Measurements from ENCODE around the gene SLC26A6. TPM values are rescaled to one million over a fixed set of nuclear protein-coding genes. Genes with fewer than 3 reads are reported as not detected.

SLC26A6 gene
- total RNA-seq, 1 experiment from 2014 or later, result 55.1 TPM

GRCh38 chr3:48656061-48656840, 21.0 kb upstream of the SLC26A6 start:
- peaks cover 0 to 6% of the 10 kb centered on the region in 2 experiments; a peak in 1 of 4 replicates for H3K9me3 ChIP-seq (ENCODE audit: control insufficient read depth in 1 of 2, insufficient read depth in 1 of 2, low read depth in 1 of 2, low read length in 2 of 2)
- intact Hi-C loops (cut with micrococcal nuclease), result loop anchor here (1.0 kb wide), 1 partner anchor 21 kb away; the partner anchor contains the start of gene SLC26A6
- H3K27me3 ChIP-seq (ENCODE audit: insufficient read depth, low read length), result no peaks in the 10 kb centered on the region
- H2AFZ ChIP-seq (ENCODE audit: low read depth, low read length, poor library complexity, severe bottlenecking), result no peak overlapping the region
- RAD21 ChIA-PET (ENCODE audit: low non-redundant PET in 1 of 2, low total read pairs in 2 of 2, uncharacterized antibody in 2 of 2, unreplicated experiment in 2 of 2), result no interaction called here
- CTCF ChIA-PET, result no interaction called here
- no peaks in the 10 kb centered on the region for H3K79me2 ChIP-seq (ENCODE audit: insufficient read depth, low read length)
- peak; percentile 21 for DNase-seq (ENCODE audit: low read depth, low spot score)
- H3K9me2 ChIP-seq (ENCODE audit: insufficient read depth), result no peaks in the 10 kb centered on the region
- ATAC-seq, result peak; percentile 85
- peak overlapping the region; percentile 58; the same call in 1 of the 2 replicates for H3K27ac ChIP-seq (ENCODE audit: low read depth, low read length)
- H4K20me1 ChIP-seq (ENCODE audit: insufficient read depth), result no peaks in the 10 kb centered on the region
- peak overlapping the region; percentile 17 to 37; a peak in 2 of 4 replicates for H3K4me3 ChIP-seq (replicated peaks in 1 of 2; ENCODE audit: low read depth in 1 of 2, low read length in 2 of 2)
- TF ChIP-seq POLR2AphosphoS5 (IDR thresholded peaks at IDR 0.05; ENCODE audit: low read depth, low read length), result no peak
- TF ChIP-seq SRF (IDR thresholded peaks at IDR 0.05; ENCODE audit: low read depth), result no peak
- no peak for TF ChIP-seq SIN3A (IDR thresholded peaks at IDR 0.05; ENCODE audit: low read depth)
- peak in 2 of 3 experiments; percentile 40 to 50; a peak in 4 of 6 replicates for TF ChIP-seq CTCF (IDR thresholded peaks at IDR 0.05 in 2 of 3, conservative IDR thresholded peaks at IDR 0.05 in 1 of 3; ENCODE audit: borderline replicate concordance in 1 of 3, insufficient read depth in 1 of 3, low read depth in 2 of 3, low read length in 2 of 3)
- BruUV-seq (replicated peaks), result no TSS peak
- peak overlapping the region; percentile 66 for H3K4me2 ChIP-seq (ENCODE audit: low read length)
- peak overlapping the region; percentile 24; the same call in 1 of the 2 replicates for H3K9ac ChIP-seq (ENCODE audit: low read length)
- H3K36me3 ChIP-seq (ENCODE audit: control insufficient read depth in 1 of 2, insufficient read depth in 2 of 2, low read length in 2 of 2), result no peaks in the 10 kb centered on the region
- H3K4me1 ChIP-seq (ENCODE audit: control insufficient read depth in 1 of 2, insufficient read depth in 2 of 2, low read length in 2 of 2), result peaks cover 0 to 8% of the 10 kb centered on the region in 2 experiments; a peak in 3 of 4 replicates
- POLR2A ChIA-PET, result no interaction called here

- H3K4me2 ChIP-seq (ENCODE audit: low read length), result peak overlapping the region; percentile 66; the same call in 1 of the 2 replicates
- no peak for TF ChIP-seq MAX (IDR thresholded peaks at IDR 0.05)
- no peak for TF ChIP-seq EZH2phosphoT487 (IDR thresholded peaks at IDR 0.05; ENCODE audit: borderline replicate concordance)
- no peak for TF ChIP-seq JUND (IDR thresholded peaks at IDR 0.05)
- TF ChIP-seq POLR2AphosphoS5 (IDR thresholded peaks at IDR 0.05; ENCODE audit: low read depth, low read length), result no peak
- no peak for TF ChIP-seq CBX3 (IDR thresholded peaks at IDR 0.05; ENCODE audit: low read depth)
- TF ChIP-seq ELF1 (IDR thresholded peaks at IDR 0.05; ENCODE audit: borderline replicate concordance, low read depth), result no peak
- POLR2A ChIA-PET, result no interaction called here
Observed at GRCh38 chr3:48655606-48656005, 20.3 kb upstream of the SLC26A6 start.

More at GRCh38 chr3:48655606-48656005, 20.3 kb upstream of the SLC26A6 start:
- BruUV-seq (replicated peaks), result no TSS peak
- Histone ChIP-seq H3K79me2 (ENCODE audit: insufficient read depth, low read length) (no peaks in the 10 kb centered on the region), H3K4me1 (ENCODE audit: control insufficient read depth in 1 of 2, insufficient read depth in 2 of 2, low read length in 2 of 2) (peaks cover 0 to 8% of the 10 kb centered on the region in 2 experiments; a peak in 3 of 4 replicates), H3K36me3 (ENCODE audit: control insufficient read depth in 1 of 2, insufficient read depth in 2 of 2, low read length in 2 of 2) (no peaks in the 10 kb centered on the region), H3K9me3 (ENCODE audit: control insufficient read depth in 1 of 2, insufficient read depth in 1 of 2, low read depth in 1 of 2, low read length in 2 of 2) (peaks cover 0 to 6% of the 10 kb centered on the region in 2 experiments; a peak in 1 of 4 replicates), H4K20me1 (ENCODE audit: insufficient read depth) (no peaks in the 10 kb centered on the region), H3K4me3 (replicated peaks in 1 of 2; ENCODE audit: low read depth in 1 of 2, low read length in 2 of 2) (no peak overlapping the region), H3K27ac (ENCODE audit: low read depth, low read length) (no peak overlapping the region), H2AFZ (ENCODE audit: low read depth, low read length, poor library complexity, severe bottlenecking) (no peak overlapping the region), H3K9me2 (ENCODE audit: insufficient read depth) (no peaks in the 10 kb centered on the region), H3K27me3 (ENCODE audit: insufficient read depth, low read length) (no peaks in the 10 kb centered on the region), H3K9ac (ENCODE audit: low read length) (no peak overlapping the region)
- intact Hi-C loops (cut with micrococcal nuclease), result loop anchor here (1.0 kb wide), 1 partner anchor 20 kb away; the partner anchor contains the start of gene SLC26A6
- ChIA-PET RAD21 (ENCODE audit: low non-redundant PET in 1 of 2, low total read pairs in 2 of 2, uncharacterized antibody in 2 of 2, unreplicated experiment in 2 of 2) (no interaction called here), CTCF (no interaction called here)
- DNase-seq (ENCODE audit: low read depth, low spot score) (no peak), ATAC-seq (no peak)
